Neural cell (in vitro differentiated cells): ENCODE results near the gene SLC25A25. TPM values are rescaled to one million over a fixed set of nuclear protein-coding genes. Genes with fewer than 3 reads are reported as not detected.

Experiments
- H2AFZ ChIP-seq: fragments of 200-600, 300-800 bp; sonication (generic), shearing (Covaris generic); 2 replicates; pipeline ENCODE4 v1.6.0; 2014; ENCODE audit warnings: low read depth, mild to moderate bottlenecking, antibody characterized with exemption, low read length, moderate library complexity
- H3F3A ChIP-seq: fragments of 200-600 bp; shearing (Covaris generic); 2 replicates; pipeline ENCODE4 v1.6.1; 2016; ENCODE audit warnings: mild to moderate bottlenecking, moderate library complexity, mixed read lengths, antibody characterized with exemption, low read length; ENCODE audit not compliant: insufficient read depth, poor library complexity, severe bottlenecking
- H3K27ac ChIP-seq: fragments of 200-600, 300-800 bp; sonication (generic), shearing (Covaris generic); 2 replicates; pipeline ENCODE4 v1.5.1; 2014; ENCODE audit warnings: mild to moderate bottlenecking, low read length, moderate library complexity
- H3K27me3 ChIP-seq: fragments of 300-800, 200-600 bp; sonication (generic), shearing (Covaris generic); 2 replicates; pipeline ENCODE4 v1.6.0; 2014; ENCODE audit warnings: mild to moderate bottlenecking, low read depth, low read length, moderate library complexity; ENCODE audit not compliant: insufficient read depth
- H3K36me3 ChIP-seq: fragments of 300-800, 200-600 bp; sonication (generic), shearing (Covaris generic); 2 replicates; pipeline ENCODE4 v1.5.1; 2014; ENCODE audit warnings: mild to moderate bottlenecking, antibody characterized with exemption, low read length, moderate library complexity; ENCODE audit not compliant: insufficient read depth
- H3K4me2 ChIP-seq: fragments of 300-800, 200-600 bp; sonication (generic), shearing (Covaris generic); 2 replicates; pipeline ENCODE4 v1.6.0; 2014; ENCODE audit warnings: mild to moderate bottlenecking, low read length
- H3K4me3 ChIP-seq: fragments of 300-800, 200-600 bp; sonication (generic), shearing (Covaris generic); 2 replicates; pipeline ENCODE4 v1.5.1; 2014; ENCODE audit warnings: mild to moderate bottlenecking, low read length, moderate library complexity
- H3K79me2 ChIP-seq: fragments of 200-600 bp; shearing (Covaris generic); replicated peaks from 2 replicates; pipeline ENCODE4 v1.6.0; 2014; ENCODE audit warnings: mild to moderate bottlenecking, low read length, moderate library complexity; ENCODE audit not compliant: insufficient read depth
- H3K9ac ChIP-seq: fragments of 300-800, 200-600 bp; sonication (generic), shearing (Covaris generic); 2 replicates; pipeline ENCODE4 v1.6.1; 2016; ENCODE audit warnings: mild to moderate bottlenecking, low read length, mixed read lengths
- H3K9me2 ChIP-seq: fragments of 200-600 bp; shearing (Covaris generic); 2 replicates; pipeline ENCODE4 v1.6.1; 2016; ENCODE audit warnings: mild to moderate bottlenecking, low read length, mixed read lengths; ENCODE audit not compliant: insufficient read depth
- H3K9me3 ChIP-seq: fragments of 200-600, 300-800 bp; sonication (generic), shearing (Covaris generic); 2 replicates; pipeline ENCODE4 v1.6.1; 2016; ENCODE audit warnings: mild to moderate bottlenecking, mixed run types, low read length, moderate library complexity, mixed read lengths
- H4K20me1 ChIP-seq: fragments of 200-600 bp; shearing (Covaris generic); 2 replicates; pipeline ENCODE4 v1.6.1; 2016; ENCODE audit warnings: mild to moderate bottlenecking, mixed run types; ENCODE audit not compliant: insufficient read depth
- CTCF ChIP-seq: fragments of 450-650 bp; IDR thresholded peaks from 2 replicates; pipeline ENCODE4 v1.5.1; 2014; ENCODE audit warnings: antibody characterized with exemption, mild to moderate bottlenecking, moderate library complexity; ENCODE audit not compliant: poor library complexity, severe bottlenecking
- EP300 ChIP-seq: fragments of 450-650 bp; conservative IDR thresholded peaks from 2 replicates; pipeline ENCODE4 v1.6.1; 2014; ENCODE audit warnings: antibody characterized with exemption, mild to moderate bottlenecking, moderate library complexity; ENCODE audit not compliant: poor library complexity, severe bottlenecking
- EZH2 ChIP-seq: fragments of 200-600, 300-800 bp; shearing (Covaris generic), sonication (generic); IDR thresholded peaks from 2 replicates; pipeline ENCODE4 v1.6.1; 2014; ENCODE audit warnings: antibody characterized with exemption, low read length, borderline replicate concordance, mild to moderate bottlenecking; ENCODE audit not compliant: insufficient read depth, poor library complexity, severe bottlenecking
- MXI1 ChIP-seq: fragments of 450-650 bp; conservative IDR thresholded peaks from 2 replicates; pipeline ENCODE4 v1.6.1; 2014; ENCODE audit warnings: antibody characterized with exemption, mild to moderate bottlenecking; ENCODE audit not compliant: poor library complexity, severe bottlenecking
- POLR2AphosphoS5 ChIP-seq: IDR thresholded peaks from 2 replicates; pipeline ENCODE4 v1.6.1; 2012
- RAD21 ChIP-seq: fragments of 450-650 bp; conservative IDR thresholded peaks from 2 replicates; pipeline ENCODE4 v1.6.1; 2014; ENCODE audit warnings: antibody characterized with exemption, mild to moderate bottlenecking, moderate library complexity
- REST ChIP-seq: IDR thresholded peaks from 2 replicates; pipeline ENCODE4 v1.6.1; 2012; ENCODE audit warnings: borderline replicate concordance
- SMC3 ChIP-seq: fragments of 450-650 bp; conservative IDR thresholded peaks from 2 replicates; pipeline ENCODE4 v1.6.1; 2014; ENCODE audit warnings: antibody characterized with exemption, mild to moderate bottlenecking, moderate library complexity; ENCODE audit not compliant: poor library complexity
- TAF1 ChIP-seq: IDR thresholded peaks from 2 replicates; pipeline ENCODE4 v1.6.1; 2012; ENCODE audit warnings: low read depth
- polyA plus RNA-seq: library from polyadenylated mRNA; depleted of rRNA; stranded (reverse); fragments of >200 nt; gene quantifications from 2 replicates; pipeline ENCODE4 v1.2.3, GENCODE V29; 2014

SLC25A25 gene
- polyA plus RNA-seq, 1 donor from 2014 or later, result 43.7 TPM

GRCh38 chr9:128045831-128046230, 22.2 kb upstream of the SLC25A25 start:
- H3K79me2 ChIP-seq, result no peaks in the 10 kb centered on the region
- H3F3A ChIP-seq, result no peaks in the 10 kb centered on the region
- no peaks in the 10 kb centered on the region for H4K20me1 ChIP-seq
- H3K36me3 ChIP-seq, result no peaks in the 10 kb centered on the region
- TF ChIP-seq POLR2AphosphoS5 (no peak), REST (no peak), EP300 (no peak), EZH2 (no peak), MXI1 (no peak), TAF1 (no peak), SMC3 (no peak), RAD21 (no peak), CTCF (no peak)
- no peaks in the 10 kb centered on the region for H3K9me2 ChIP-seq
- H3K27me3 ChIP-seq, result no peaks in the 10 kb centered on the region
- no peak overlapping the region for H3K27ac ChIP-seq
- no peak overlapping the region for H3K4me2 ChIP-seq
- H3K9me3 ChIP-seq, result no peaks in the 10 kb centered on the region
- H3K9ac ChIP-seq, result no peak overlapping the region
- H2AFZ ChIP-seq, result no peak overlapping the region
- no peak overlapping the region for H3K4me3 ChIP-seq

- H3K36me3 ChIP-seq, result no peaks in the 10 kb centered on the region
- H3K9ac ChIP-seq, result no peak overlapping the region
- TF ChIP-seq RAD21 (no peak), POLR2AphosphoS5 (no peak), CTCF (no peak), TAF1 (no peak), SMC3 (no peak), MXI1 (no peak), EP300 (no peak), EZH2 (no peak), REST (no peak)
- no peaks in the 10 kb centered on the region for H3K79me2 ChIP-seq
- no peaks in the 10 kb centered on the region for H3F3A ChIP-seq
- H3K4me2 ChIP-seq, result no peak overlapping the region
- H3K27ac ChIP-seq, result no peak overlapping the region
- no peaks in the 10 kb centered on the region for H4K20me1 ChIP-seq
- no peak overlapping the region for H2AFZ ChIP-seq
- no peaks in the 10 kb centered on the region for H3K9me2 ChIP-seq
- H3K9me3 ChIP-seq, result no peaks in the 10 kb centered on the region
- no peaks in the 10 kb centered on the region for H3K27me3 ChIP-seq
- H3K4me3 ChIP-seq, result no peak overlapping the region
These were observed 20.8 kb upstream of the SLC25A25 start for GRCh38 chr9:128047231-128047630.
